HG03196 (cell line): Measurements from ENCODE around the gene ERG28.
"Not testable (repeated sequence)": the region's sequence is repeated elsewhere in the genome, so short reads cannot be mapped to it uniquely, and the experiment has no call there.

Experiments
- ATAC-seq: cut with Tn5 transposase; IDR thresholded peaks from one replicate; pipeline ENCODE4 v1.9.1; 2021; ENCODE audit not compliant: unreplicated experiment

The ERG28 gene

GRCh38 chr14:75660630-75661498 lies at the start of gene ERG28, which contains the start of gene TTLL5:
TSS of gene ERG28 (minus strand) at chr14:75660876. CDS start at chr14:75657502, 3,374 bp downstream.
TSS of gene TTLL5 (plus strand) at chr14:75661246. CDS start at chr14:75663150, 1,904 bp downstream.
- ATAC-seq, result peak; percentile 94

GRCh38 chr14:75709207-75709812 lies 48.6 kb upstream of the ERG28 start:
- ATAC-seq, result no peak

GRCh38 chr14:75705014-75705413 lies 44.3 kb upstream of the ERG28 start:
- no peak for ATAC-seq

GRCh38 chr14:75703467-75703866 lies 42.8 kb upstream of the ERG28 start:
- no peak for ATAC-seq

- no peak for ATAC-seq
These were observed 42.1 kb upstream of the ERG28 start for GRCh38 chr14:75702616-75703261.

GRCh38 chr14:75702122-75702521 lies 41.4 kb upstream of the ERG28 start:
- no peak for ATAC-seq

GRCh38 chr14:75700295-75700694 lies 39.6 kb upstream of the ERG28 start:
- no peak for ATAC-seq

- ATAC-seq, result no peak
These were observed 38.7 kb upstream of the ERG28 start for GRCh38 chr14:75699331-75699730.

- no peak for ATAC-seq
These were observed 37.2 kb upstream of the ERG28 start for GRCh38 chr14:75697918-75698317.

- no peak for ATAC-seq
These were observed 36.7 kb upstream of the ERG28 start for GRCh38 chr14:75697386-75697785.

GRCh38 chr14:75695025-75695424 lies 34.3 kb upstream of the ERG28 start:
- not testable (repeated sequence) for ATAC-seq

GRCh38 chr14:75690010-75690409 lies 29.3 kb upstream of the ERG28 start:
- no peak for ATAC-seq

GRCh38 chr14:75689012-75689411 lies 28.3 kb upstream of the ERG28 start:
- no peak for ATAC-seq

- no peak for ATAC-seq
These were observed 25.2 kb upstream of the ERG28 start for GRCh38 chr14:75685910-75686309.

GRCh38 chr14:75675265-75675960 lies 14.7 kb upstream of the ERG28 start:
- ATAC-seq, result no peak

GRCh38 chr14:75673345-75674035 lies 12.8 kb upstream of the ERG28 start:
- no peak for ATAC-seq

- ATAC-seq, result no peak
These were observed 12.0 kb upstream of the ERG28 start for GRCh38 chr14:75672605-75673192.

GRCh38 chr14:75667099-75667765 lies 6.6 kb upstream of the ERG28 start:
- ATAC-seq, result no peak

- no peak for ATAC-seq
These were observed 2.3 kb upstream of the ERG28 start for GRCh38 chr14:75662966-75663365.

- ATAC-seq, result no peak
These were observed 781 bp upstream of the ERG28 start for GRCh38 chr14:75661499-75661814.
